ENCODE results near the gene ELFN2.

The ELFN2 gene

DNA sequence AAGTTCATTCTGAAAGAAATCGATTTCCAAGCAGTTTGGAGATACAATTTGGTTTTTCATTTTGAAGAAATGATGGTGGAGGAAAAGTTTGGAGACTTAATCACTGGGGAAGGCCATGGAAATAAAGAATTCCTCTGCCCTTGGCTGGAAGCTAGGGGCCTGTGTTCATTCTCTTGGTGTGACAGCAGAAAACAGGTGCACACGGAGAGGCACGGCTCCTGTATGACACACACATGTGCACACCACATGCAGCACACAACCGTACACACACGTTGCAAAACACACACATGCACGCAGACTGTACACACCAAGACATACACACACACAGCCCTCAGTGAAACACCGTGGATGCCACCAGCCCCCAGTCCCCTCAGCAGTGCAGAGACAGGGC lies 80.8 kb downstream of the ELFN2 start:
- no peak overlapping the region for H3K27ac ChIP-seq
- peaks cover 2% of the 10 kb centered on the region for H3K27me3 ChIP-seq
- H3K4me3 ChIP-seq (ENCODE audit: low read depth in 1 of 2, low read length in 1 of 2), result no peak overlapping the region
- TF ChIP-seq, protein P1, sequence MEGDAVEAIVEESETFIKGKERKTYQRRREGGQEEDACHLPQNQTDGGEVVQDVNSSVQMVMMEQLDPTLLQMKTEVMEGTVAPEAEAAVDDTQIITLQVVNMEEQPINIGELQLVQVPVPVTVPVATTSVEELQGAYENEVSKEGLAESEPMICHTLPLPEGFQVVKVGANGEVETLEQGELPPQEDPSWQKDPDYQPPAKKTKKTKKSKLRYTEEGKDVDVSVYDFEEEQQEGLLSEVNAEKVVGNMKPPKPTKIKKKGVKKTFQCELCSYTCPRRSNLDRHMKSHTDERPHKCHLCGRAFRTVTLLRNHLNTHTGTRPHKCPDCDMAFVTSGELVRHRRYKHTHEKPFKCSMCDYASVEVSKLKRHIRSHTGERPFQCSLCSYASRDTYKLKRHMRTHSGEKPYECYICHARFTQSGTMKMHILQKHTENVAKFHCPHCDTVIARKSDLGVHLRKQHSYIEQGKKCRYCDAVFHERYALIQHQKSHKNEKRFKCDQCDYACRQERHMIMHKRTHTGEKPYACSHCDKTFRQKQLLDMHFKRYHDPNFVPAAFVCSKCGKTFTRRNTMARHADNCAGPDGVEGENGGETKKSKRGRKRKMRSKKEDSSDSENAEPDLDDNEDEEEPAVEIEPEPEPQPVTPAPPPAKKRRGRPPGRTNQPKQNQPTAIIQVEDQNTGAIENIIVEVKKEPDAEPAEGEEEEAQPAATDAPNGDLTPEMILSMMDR (IDR thresholded peaks at IDR 0.05), result no peak
- H3K4me1 ChIP-seq (ENCODE audit: control insufficient read depth in 1 of 2, insufficient read depth in 1 of 2, low read depth in 1 of 2, low read length in 1 of 2), result no peaks in the 10 kb centered on the region
- H3K9me3 ChIP-seq, result no peaks in the 10 kb centered on the region
- H3K36me3 ChIP-seq, result no peaks in the 10 kb centered on the region

DNA sequence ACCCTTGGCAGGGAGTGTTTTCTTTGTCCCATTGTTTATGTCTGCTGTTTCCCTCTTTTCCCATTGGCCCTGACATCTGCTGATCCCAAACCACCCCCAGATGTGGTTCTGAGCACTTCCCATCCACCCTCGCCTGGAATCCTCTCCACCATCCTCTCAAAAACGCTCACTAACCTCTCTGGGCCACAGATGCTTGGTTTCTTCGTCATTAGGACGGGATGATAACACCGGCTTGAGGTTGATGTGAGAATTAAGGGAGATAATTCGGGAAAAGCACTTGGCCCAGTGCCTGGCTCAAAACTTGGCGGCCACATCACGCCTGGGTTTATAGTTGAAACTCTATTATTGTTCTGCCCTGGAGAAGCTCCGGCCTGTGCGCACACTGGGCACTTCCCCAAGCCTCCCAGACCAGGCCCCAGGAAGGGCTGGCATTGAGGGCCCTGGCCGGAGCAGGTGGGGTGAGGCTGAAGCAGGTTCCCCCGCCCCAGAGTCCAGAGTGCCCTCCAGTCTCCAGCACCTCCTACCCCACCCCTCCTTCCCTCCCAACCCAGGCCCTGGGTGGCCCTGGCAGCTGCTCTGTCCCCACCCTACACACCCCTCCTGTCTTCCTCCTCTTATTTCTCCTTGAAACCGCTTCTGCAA lies 81.3 kb downstream of the ELFN2 start:
- Histone ChIP-seq H3K4me1 (ENCODE audit: control insufficient read depth in 1 of 2, insufficient read depth in 1 of 2, low read depth in 1 of 2, low read length in 1 of 2) (no peaks in the 10 kb centered on the region), H3K27me3 (peaks cover 7% of the 10 kb centered on the region), H3K36me3 (no peaks in the 10 kb centered on the region), H3K9me3 (no peaks in the 10 kb centered on the region), H3K27ac (no peak overlapping the region), H3K4me3 (ENCODE audit: low read depth in 1 of 2, low read length in 1 of 2) (no peak overlapping the region)
- TF ChIP-seq, protein P1 (IDR thresholded peaks at IDR 0.05), result no peak

DNA sequence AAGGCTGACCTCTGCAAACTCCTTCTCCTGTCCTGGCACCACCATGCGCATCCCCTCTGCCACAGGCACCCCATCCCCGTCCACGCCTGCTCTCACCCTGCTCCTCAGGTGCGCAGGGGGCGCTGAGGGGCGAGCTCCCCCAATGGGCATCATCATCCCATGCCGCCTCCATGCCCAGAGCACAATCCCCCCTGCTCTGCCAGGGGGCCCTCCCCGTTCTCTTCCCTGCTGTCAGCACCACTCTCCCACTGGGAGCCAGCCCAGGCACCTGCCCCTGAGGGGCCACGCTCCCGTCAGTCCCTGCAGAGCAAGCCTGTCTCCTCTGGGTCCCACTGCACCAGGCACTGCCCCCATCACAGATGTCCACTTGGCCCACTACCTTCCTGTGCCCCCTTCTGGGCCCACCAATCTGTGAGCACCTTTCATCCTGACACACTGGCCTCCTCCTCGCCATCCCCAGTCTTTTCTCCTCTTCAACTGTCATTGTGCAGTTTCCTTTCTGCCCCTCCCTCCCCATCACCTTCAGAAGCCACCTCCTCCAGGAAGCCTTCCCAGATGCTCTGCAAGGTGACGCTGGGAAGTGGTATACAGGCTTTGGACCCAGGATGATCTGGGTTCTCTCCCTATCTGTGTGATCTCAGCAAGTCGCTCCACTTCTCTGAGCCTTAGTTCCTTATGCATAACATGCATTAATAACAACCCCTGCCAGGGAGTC lies 82.4 kb downstream of the ELFN2 start:
- Histone ChIP-seq H3K27ac (no peak overlapping the region), H3K27me3 (peaks cover 18% of the 10 kb centered on the region), H3K36me3 (no peaks in the 10 kb centered on the region), H3K4me3 (ENCODE audit: low read depth in 1 of 2, low read length in 1 of 2) (no peak overlapping the region), H3K4me1 (ENCODE audit: control insufficient read depth in 1 of 2, insufficient read depth in 1 of 2, low read depth in 1 of 2, low read length in 1 of 2) (no peaks in the 10 kb centered on the region), H3K9me3 (no peaks in the 10 kb centered on the region)
- TF ChIP-seq, protein P1 (IDR thresholded peaks at IDR 0.05), result no peak

DNA sequence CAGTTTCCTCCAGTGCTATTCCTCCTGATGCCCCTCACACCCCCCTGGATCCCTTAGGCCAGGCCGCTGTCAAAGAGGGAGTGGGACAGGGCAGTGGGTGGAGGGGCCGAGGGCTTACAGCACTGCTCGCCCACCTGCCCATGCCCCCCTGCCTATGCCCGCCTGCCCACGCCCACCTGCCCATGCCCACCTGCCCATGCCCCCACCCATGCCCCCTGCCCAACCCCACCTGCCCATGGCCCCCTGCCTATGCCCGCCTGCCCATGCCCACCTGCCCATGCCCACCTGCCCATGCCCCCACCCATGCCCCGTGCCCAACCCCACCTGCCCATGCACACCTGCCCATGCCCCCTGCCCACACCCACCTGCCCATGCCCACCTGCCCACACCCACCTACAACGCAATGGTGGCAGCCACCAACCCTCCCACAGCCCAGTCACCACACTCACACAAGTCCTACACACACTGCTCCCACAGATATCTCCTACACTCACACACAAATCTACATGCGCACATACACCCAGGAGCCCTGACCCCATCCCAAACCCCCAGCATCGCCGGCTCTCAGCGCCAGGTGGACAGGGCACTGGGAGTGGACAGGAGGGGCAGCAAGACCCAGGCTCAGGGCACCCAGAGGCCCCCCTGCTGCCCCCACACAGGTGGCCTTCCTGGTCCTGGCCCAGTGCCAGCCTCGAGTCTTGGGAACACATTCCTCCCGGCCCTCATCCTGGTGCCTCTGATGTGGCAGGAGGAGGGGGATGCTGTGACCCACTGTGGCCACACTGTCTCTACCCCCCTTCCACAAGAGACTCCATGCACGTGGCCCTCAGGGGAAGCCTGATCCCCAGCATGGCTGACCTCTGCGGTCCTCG lies 83.2 kb downstream of the ELFN2 start:
- H3K4me3 ChIP-seq (ENCODE audit: low read depth in 1 of 2, low read length in 1 of 2), result no peak overlapping the region
- no peaks in the 10 kb centered on the region for H3K4me1 ChIP-seq (ENCODE audit: control insufficient read depth in 1 of 2, insufficient read depth in 1 of 2, low read depth in 1 of 2, low read length in 1 of 2)
- peaks cover 23% of the 10 kb centered on the region for H3K27me3 ChIP-seq
- H3K27ac ChIP-seq, result no peak overlapping the region
- H3K36me3 ChIP-seq, result no peaks in the 10 kb centered on the region
- H3K9me3 ChIP-seq, result no peaks in the 10 kb centered on the region
- TF ChIP-seq, protein P1 (IDR thresholded peaks at IDR 0.05), result no peak

DNA sequence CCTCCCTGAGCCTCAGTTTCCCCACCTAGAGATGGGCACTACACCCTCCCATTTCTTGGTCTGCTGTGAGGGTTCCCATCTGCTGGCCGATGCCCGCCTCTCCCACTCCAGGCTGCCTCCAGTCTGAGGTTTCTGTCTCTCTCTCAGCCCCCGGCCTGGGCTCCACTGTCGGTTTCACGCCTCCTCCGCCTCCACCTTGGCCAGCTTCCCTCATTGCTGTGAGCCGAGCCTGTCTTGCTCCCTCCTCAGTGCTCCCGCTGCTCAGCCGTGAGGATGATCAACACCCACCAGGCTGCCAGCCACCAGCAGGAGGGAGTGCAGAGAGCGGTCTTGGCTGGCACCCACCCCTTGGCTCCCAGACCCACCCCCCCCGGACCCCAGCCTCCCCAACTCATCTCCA lies 83.9 kb downstream of the ELFN2 start:
- TF ChIP-seq, protein P1 (IDR thresholded peaks at IDR 0.05), result no peak
- Histone ChIP-seq H3K36me3 (no peaks in the 10 kb centered on the region), H3K4me3 (ENCODE audit: low read depth in 1 of 2, low read length in 1 of 2) (no peak overlapping the region), H3K4me1 (ENCODE audit: control insufficient read depth in 1 of 2, insufficient read depth in 1 of 2, low read depth in 1 of 2, low read length in 1 of 2) (no peaks in the 10 kb centered on the region), H3K9me3 (no peaks in the 10 kb centered on the region), H3K27ac (no peak overlapping the region), H3K27me3 (peaks cover 23% of the 10 kb centered on the region)
